Pancreas (tissue), 10 donors: ENCODE results near the gene GLT6D1. TPM values are rescaled to one million over a fixed set of nuclear protein-coding genes. Genes with fewer than 3 reads are reported as not detected.
"Not testable (repeated sequence)": the region's sequence is repeated elsewhere in the genome, so short reads cannot be mapped to it uniquely, and the experiment has no call there.

ENCODE experiments used
- ATAC-seq, 4 donors: fragments of 200-7000 bp; cut with Tn5 transposase; one replicate each; pipeline versions ENCODE4 v1.8.0 to v1.9.1; 2020; ENCODE audit warnings: mild to moderate bottlenecking in 4 of 4, moderate library complexity in 4 of 4
- DNase-seq, 6 donors: peaks; one replicate each; pipeline ENCODE4 v3.0.0-alpha.2; 2020
- FAIRE-seq: peaks from 2 replicates; lab custom pipeline; 2012; peaks lifted over from hg19 to GRCh38; lab: Jason Lieb, UNC
- H3K27ac ChIP-seq, 4 donors: fragments of 200-600 bp; sonication (generic); 1 replicate in 3 of 4; 2 replicates in 1 of 4; pipeline versions ENCODE4 v1.5.0 to v1.8.0; 2020
- H3K27me3 ChIP-seq, 4 donors: fragments of 200-600 bp; one replicate each; pipeline ENCODE4 v1.8.0; 2021
- H3K36me3 ChIP-seq, 3 donors: fragments of 200-600 bp; sonication (generic) in 1 of 3; one replicate each; pipeline versions ENCODE4 v1.5.0 to v1.8.0; 2020 to 2021
- H3K4me1 ChIP-seq, 3 donors: fragments of 200-600 bp; one replicate each; pipeline ENCODE4 v1.8.0; 2021
- H3K4me3 ChIP-seq, 4 donors: fragments of 200-600 bp; sonication (generic) in 2 of 4; one replicate each; pipeline versions ENCODE4 v1.5.0 to v1.8.0; 2020 to 2021
- H3K9me3 ChIP-seq, 4 donors: fragments of 200-600 bp; one replicate each; pipeline ENCODE4 v1.8.0; 2021
- CTCF ChIP-seq, 4 donors: fragments of 200-600 bp; sonication (generic) in 3 of 4; IDR thresholded peaks; one replicate each; pipeline versions ENCODE4 v1.5.0 to v1.8.0; 2021; ENCODE audit warnings: antibody characterized with exemption in 4 of 4
- WGBS, 2 donors: extraction: QIAGEN DNeasy Blood & Tissue Kit; methylation state at CpG; one replicate each; pipeline ENCODE4 v1.1.7; 2013; 5-methylcytosine and 5-hydroxymethylcytosine counted together
- intact Hi-C, 3 donors: fragments of 100-400 bp; cut with DNase I; formaldehyde crosslinking; loops; one replicate each; pipeline versions ENCODE4 v1.11.1 to v1.14.2; 2022
- polyA plus RNA-seq, 2 donors: library from polyadenylated mRNA; stranded (reverse); fragments of 200-250 nt; gene quantifications; one replicate each; pipeline ENCODE4 v1.2.3, GENCODE V29; 2013
- total RNA-seq, 6 donors: library from RNA; stranded (reverse); fragmentation: NEBNext Ultra II Directional in 4 of 6; extraction: Animal tissue kit (Norgen Biotek cat#: 25700) in 4 of 6; gene quantifications; one replicate each; pipeline versions ENCODE4 v1.2.1 to v1.2.4, GENCODE V29; 2021 to 2023
- donor health status: healthy with polysubstance abuse.
- donor health status: DM: no; HTN: no; CAD: no; lungs with moderate emphysema.
- donor health status: DM: no; HTN: no; CAD: no.
- donor health status: control.
- donor health status: control.
- donor health status: Bipolar disorder and iron deficiency.
- donor health status: DM: yes; HTN: yes; CAD: no.
- donor health status: DM: no; HTN: no; CAD: no.
- donor health status: DM: no; HTN: no; CAD: no.
- donor health status: DM: yes; HTN: yes; CAD: no.

GLT6D1 gene
- total and polyA plus RNA-seq, 8 donors: 0.07 TPM; not detected in 7

- H3K4me1 ChIP-seq: no peaks in the 10 kb centered on the region
- no peaks in the 10 kb centered on the region for H3K9me3 ChIP-seq
- no peak for TF ChIP-seq CTCF (IDR thresholded peaks at IDR 0.05)
- WGBS, 2 donors: 85 to 86% methylated on average over 9 of the region's 9 CpGs
- DNase-seq (peak in 2 of 6 donors; percentile 34 to 40), FAIRE-seq (no peak), ATAC-seq (no peak)
- H3K4me3 ChIP-seq: no peak overlapping the region
- intact Hi-C loops: no loop called here
- no peaks in the 10 kb centered on the region for H3K27me3 ChIP-seq
- H3K36me3 ChIP-seq: no peaks in the 10 kb centered on the region
- no peak overlapping the region for H3K27ac ChIP-seq
These were observed 30.4 kb upstream of the GLT6D1 start for GRCh38 chr9:135669616-135670285.

DNA sequence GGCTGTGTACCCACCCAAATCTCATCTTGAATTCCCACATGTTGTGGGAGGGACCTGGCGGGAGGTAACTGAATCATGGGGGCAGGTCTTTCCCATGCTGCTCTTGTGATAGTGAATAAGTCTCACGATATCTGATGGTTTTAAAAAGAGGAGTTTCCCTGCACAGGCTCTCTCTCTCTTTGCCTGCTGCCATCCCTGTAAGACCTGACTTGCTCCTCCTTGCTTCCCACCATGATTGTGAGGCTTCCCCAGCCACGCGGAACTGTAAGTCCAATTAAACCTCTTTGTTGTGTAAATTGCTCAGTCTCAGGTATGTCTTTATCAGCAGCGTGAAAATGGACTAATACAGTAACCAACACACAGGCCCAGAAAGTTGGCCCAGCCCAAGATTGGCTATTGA lies 29.7 kb upstream of the GLT6D1 start:
- H3K9me3 ChIP-seq, ATAC-seq, H3K27ac ChIP-seq, FAIRE-seq, H3K27me3 ChIP-seq, H3K4me3 ChIP-seq, intact Hi-C loops, H3K36me3 ChIP-seq, H3K4me1 ChIP-seq, DNase-seq: not testable (repeated sequence)
- 79 to 88% methylated on average over 5 of the region's 5 CpGs for WGBS, 2 donors

DNA sequence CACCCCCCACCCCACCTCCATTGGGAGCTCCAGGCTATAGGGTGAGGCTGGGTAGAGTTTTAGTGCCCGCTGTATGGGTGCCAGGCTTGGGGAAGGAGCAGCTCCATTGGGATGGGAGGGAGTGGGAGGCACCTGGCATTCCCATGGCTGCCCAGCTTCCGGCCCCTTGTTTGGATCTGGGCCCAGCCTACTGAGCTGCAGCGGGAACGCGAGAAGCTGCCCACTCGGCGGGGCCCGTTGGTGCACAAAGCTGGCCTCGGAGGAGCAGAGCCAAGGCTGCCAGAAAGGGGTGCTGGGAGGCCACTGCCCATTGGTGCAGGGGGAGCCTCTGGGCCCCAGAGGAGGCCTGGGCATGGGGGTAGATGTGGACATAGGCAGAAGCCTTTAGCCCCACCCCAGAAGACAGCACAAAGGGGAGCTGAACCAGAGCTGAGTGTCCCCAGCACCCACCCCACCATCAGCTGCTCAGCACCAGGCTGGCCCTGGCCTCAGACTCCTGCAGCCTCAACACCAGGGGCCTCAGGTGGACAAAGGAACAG lies 28.2 kb upstream of the GLT6D1 start:
- TF ChIP-seq CTCF (IDR thresholded peaks at IDR 0.05): no peak
- H3K27me3 ChIP-seq: no peaks in the 10 kb centered on the region
- H3K9me3 ChIP-seq: no peaks in the 10 kb centered on the region
- ATAC-seq (no peak), FAIRE-seq (no peak), DNase-seq (peak in 2 of 6 donors; percentile 35 to 38)
- no peaks in the 10 kb centered on the region for H3K36me3 ChIP-seq
- WGBS, 2 donors: 63 to 68% methylated on average over 9 of the region's 9 CpGs
- H3K27ac ChIP-seq: no peak overlapping the region
- H3K4me3 ChIP-seq: no peak overlapping the region
- H3K4me1 ChIP-seq: no peaks in the 10 kb centered on the region
- intact Hi-C loops: no loop called here

DNA sequence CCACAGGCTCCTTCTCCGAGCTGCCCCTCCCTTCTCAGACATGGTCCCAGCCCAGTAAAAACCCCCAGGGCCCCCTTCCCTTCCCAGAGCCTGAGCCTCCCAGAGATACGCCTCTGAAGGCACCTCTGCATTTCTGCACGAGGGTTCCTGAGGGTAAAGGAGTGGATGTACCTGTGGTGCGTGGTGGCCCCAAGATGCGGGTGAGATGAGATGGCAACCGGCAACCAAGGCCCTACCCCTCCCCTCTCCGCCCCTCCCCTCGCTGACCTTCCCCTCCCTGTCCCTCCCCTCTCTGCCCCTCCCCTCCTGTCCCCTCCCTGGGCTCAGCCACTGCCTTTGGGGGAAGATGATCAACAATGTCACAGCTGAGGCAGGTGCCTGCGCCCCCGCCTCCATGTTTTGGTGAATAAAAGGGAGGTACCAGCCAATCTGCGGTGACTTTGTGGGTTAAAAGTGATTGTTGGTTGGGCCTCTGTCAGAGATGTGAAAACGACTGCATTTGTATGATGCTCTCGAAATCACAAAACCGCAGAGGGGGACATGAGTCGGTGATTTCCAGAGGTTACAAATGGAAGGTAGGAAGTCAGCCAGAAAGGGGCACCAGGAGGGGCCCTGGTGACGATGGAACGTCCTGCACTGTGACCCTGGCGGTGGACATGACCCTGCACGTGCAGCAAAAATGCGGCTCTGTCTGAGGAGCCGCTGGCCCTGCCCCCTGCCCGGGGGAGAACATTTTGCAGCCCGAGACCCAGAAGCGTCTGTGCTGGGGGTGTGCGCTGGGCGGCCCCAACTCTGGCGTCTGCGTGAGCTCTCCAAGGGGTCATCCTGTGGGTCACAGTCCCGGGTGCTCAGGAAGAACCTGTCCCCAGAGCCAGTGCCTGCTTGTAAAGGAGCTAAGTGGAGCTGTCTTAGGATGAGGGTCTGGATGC lies 27.5 kb upstream of the GLT6D1 start:
- Histone ChIP-seq H3K36me3 (no peaks in the 10 kb centered on the region), H3K27ac (no peak overlapping the region), H3K9me3 (no peaks in the 10 kb centered on the region), H3K27me3 (no peaks in the 10 kb centered on the region), H3K4me3 (no peak overlapping the region), H3K4me1 (no peaks in the 10 kb centered on the region)
- no peak for TF ChIP-seq CTCF (IDR thresholded peaks at IDR 0.05)
- WGBS, 2 donors: 43 to 49% methylated on average over 26 to 29 of the region's 29 CpGs
- DNase-seq: peak in 2 of 6 donors; percentile 35 to 46
- ATAC-seq: no peak
- intact Hi-C loops: no loop called here
- FAIRE-seq: no peak

GRCh38 chr9:135665795-135666189 lies 26.5 kb upstream of the GLT6D1 start:
- intact Hi-C loops: no loop called here
- H3K27ac ChIP-seq: no peak overlapping the region
- H3K4me3 ChIP-seq: no peak overlapping the region
- no peak for TF ChIP-seq CTCF (IDR thresholded peaks at IDR 0.05)
- no peaks in the 10 kb centered on the region for H3K4me1 ChIP-seq
- H3K36me3 ChIP-seq: no peaks in the 10 kb centered on the region
- WGBS, 2 donors: 52 to 69% methylated on average over 12 of the region's 12 CpGs
- peak in 2 of 6 donors; percentile 43 to 52 for DNase-seq
- no peak for FAIRE-seq
- H3K27me3 ChIP-seq: no peaks in the 10 kb centered on the region
- ATAC-seq: no peak
- H3K9me3 ChIP-seq: no peaks in the 10 kb centered on the region
